Vagina (tissue), 2 donors: ENCODE measurements around the gene KCND1.

Experiments used
- CTCF ChIP-seq, 3 experiments: fragments of 450-650 bp in 2 of 3; fragments of 200-600 bp in 1 of 3; sonication (generic) in 1 of 3; IDR thresholded peaks; one replicate each; pipeline ENCODE4 v1.5.1; 2017 to 2019; ENCODE audit warnings: antibody characterized with exemption in 3 of 3, mild to moderate bottlenecking in 2 of 3, moderate library complexity in 2 of 3
- POLR2A ChIP-seq, 2 donors: fragments of 450-650 bp; IDR thresholded peaks; one replicate each; pipeline ENCODE4 v1.6.1; 2017; ENCODE audit warnings: antibody characterized with exemption in 2 of 2, mild to moderate bottlenecking in 2 of 2, moderate library complexity in 2 of 2
- POLR2AphosphoS5 ChIP-seq, 2 donors: sonication (generic); formaldehyde crosslinking; IDR thresholded peaks; one replicate each; pipeline ENCODE4 v1.9.0; 2017; ENCODE audit warnings: antibody characterized with exemption in 2 of 2, mild to moderate bottlenecking in 2 of 2, low read depth in 1 of 2; ENCODE audit not compliant: insufficient read depth in 1 of 2

- TF ChIP-seq POLR2A (IDR thresholded peaks at IDR 0.05) (no peak), CTCF (IDR thresholded peaks at IDR 0.05) (no peak), POLR2AphosphoS5 (IDR thresholded peaks at IDR 0.05; ENCODE audit: insufficient read depth in 1 of 2, low read depth in 1 of 2) (no peak)
Measured at GRCh38 chrX:48956728-48957414, 14.8 kb downstream of the KCND1 start.
